Measurements from ENCODE around the gene INPP5D. TPM values are rescaled to one million over a fixed set of nuclear protein-coding genes. Genes with fewer than 3 reads are reported as not detected.

INPP5D gene
- total and polyA plus RNA-seq, 2 of the 8 experiments (the other 6 are each of a cell fraction or from before 2014, with no cell fraction given): 4.5 to 7.1 TPM

- TF ChIP-seq TBP (IDR thresholded peaks at IDR 0.05; ENCODE audit: low read depth, low read length) (no peak), RXRA (IDR thresholded peaks at IDR 0.05; ENCODE audit: insufficient read depth, low read depth, low read length) (no peak)
Observed at GRCh38 chr2:233210843-233211547, 150.9 kb downstream of the INPP5D start (continued).

Measured in H1 (cell line).